ENCODE measurements around the gene CHST15. TPM values are rescaled to one million over a fixed set of nuclear protein-coding genes. Genes with fewer than 3 reads are reported as not detected.

Gene CHST15
- total RNA-seq, 1 experiment from 2014 or later: 26.7 TPM

- Histone ChIP-seq H3K4me3 (ENCODE audit: low read depth, low read length) (no peak overlapping the region), H3K9me3 (no peaks in the 10 kb centered on the region), H3K27me3 (replicated peaks; ENCODE audit: control insufficient read depth, insufficient read depth, low read length) (no peaks in the 10 kb centered on the region), H3K36me3 (ENCODE audit: control insufficient read depth, insufficient read depth, low read length) (no peaks in the 10 kb centered on the region), H3K4me1 (peaks cover 30% of the 10 kb centered on the region)
- BruUV-seq (replicated peaks): no TSS peak
- Mint-ChIP-seq H3K27me3 (ENCODE audit: insufficient read depth, unreplicated experiment) (no peaks in the 10 kb centered on the region), H3K27ac (ENCODE audit: unreplicated experiment) (no peak overlapping the region), H3K9me3 (ENCODE audit: unreplicated experiment) (no peaks in the 10 kb centered on the region), H3K4me1 (ENCODE audit: low read depth, unreplicated experiment) (peaks cover 21% of the 10 kb centered on the region), H3K36me3 (ENCODE audit: insufficient read depth, unreplicated experiment) (peaks cover 2% of the 10 kb centered on the region), H3K4me3 (ENCODE audit: unreplicated experiment) (no peak overlapping the region)
- ChIA-PET CTCF (interaction anchor here (0.6 kb wide), 1 partner anchor 219 kb away, joined by 3 read pairs; no protein-coding TSS in a partner anchor), POLR2A (no interaction called here)
- DNase-seq: no peak
- intact Hi-C loops (cut with micrococcal nuclease; ENCODE audit: unreplicated experiment): no loop called here
- TF ChIP-seq CTCF (IDR thresholded peaks at IDR 0.05; ENCODE audit: insufficient read depth in 1 of 2, low read depth in 1 of 2, low read length in 1 of 2, severe bottlenecking in 1 of 2, unreplicated experiment in 1 of 2): no peak
These were observed 33.2 kb downstream of the CHST15 start for GRCh38 chr10:124060148-124060720.

GRCh38 chr10:124059551-124059950 lies 33.8 kb downstream of the CHST15 start:
- POLR2A ChIA-PET: no interaction called here
- peaks cover 23% of the 10 kb centered on the region for H3K4me1 ChIP-seq
- no peak for DNase-seq
- no peak for TF ChIP-seq CTCF (IDR thresholded peaks at IDR 0.05; ENCODE audit: insufficient read depth in 1 of 2, low read depth in 1 of 2, low read length in 1 of 2, severe bottlenecking in 1 of 2, unreplicated experiment in 1 of 2)
- no peaks in the 10 kb centered on the region for H3K27me3 Mint-ChIP-seq (ENCODE audit: insufficient read depth, unreplicated experiment)
- no peaks in the 10 kb centered on the region for H3K27me3 ChIP-seq (replicated peaks; ENCODE audit: control insufficient read depth, insufficient read depth, low read length)
- intact Hi-C loops (cut with micrococcal nuclease; ENCODE audit: unreplicated experiment): no loop called here
- H3K9me3 Mint-ChIP-seq (ENCODE audit: unreplicated experiment): no peaks in the 10 kb centered on the region
- peaks cover 16% of the 10 kb centered on the region for H3K4me1 Mint-ChIP-seq (ENCODE audit: low read depth, unreplicated experiment)
- no peaks in the 10 kb centered on the region for H3K36me3 ChIP-seq (ENCODE audit: control insufficient read depth, insufficient read depth, low read length)
- H3K27ac Mint-ChIP-seq (ENCODE audit: unreplicated experiment): no peak overlapping the region
- no peak overlapping the region for H3K4me3 ChIP-seq (ENCODE audit: low read depth, low read length)
- no peaks in the 10 kb centered on the region for H3K9me3 ChIP-seq
- no peak overlapping the region for H3K4me3 Mint-ChIP-seq (ENCODE audit: unreplicated experiment)
- no TSS peak for BruUV-seq (replicated peaks)
- peaks cover 6% of the 10 kb centered on the region for H3K36me3 Mint-ChIP-seq (ENCODE audit: insufficient read depth, unreplicated experiment)
- CTCF ChIA-PET: no interaction called here

GRCh38 chr10:124058346-124059003 lies 34.9 kb downstream of the CHST15 start:
- no peak overlapping the region for H3K27ac Mint-ChIP-seq (ENCODE audit: unreplicated experiment)
- Histone ChIP-seq H3K9me3 (no peaks in the 10 kb centered on the region), H3K36me3 (ENCODE audit: control insufficient read depth, insufficient read depth, low read length) (no peaks in the 10 kb centered on the region), H3K27me3 (replicated peaks; ENCODE audit: control insufficient read depth, insufficient read depth, low read length) (no peaks in the 10 kb centered on the region), H3K4me1 (peaks cover 14% of the 10 kb centered on the region), H3K4me3 (ENCODE audit: low read depth, low read length) (no peak overlapping the region)
- no peaks in the 10 kb centered on the region for H3K9me3 Mint-ChIP-seq (ENCODE audit: unreplicated experiment)
- peaks cover 6% of the 10 kb centered on the region for H3K36me3 Mint-ChIP-seq (ENCODE audit: insufficient read depth, unreplicated experiment)
- CTCF ChIA-PET: no interaction called here
- no peak for TF ChIP-seq CTCF (IDR thresholded peaks at IDR 0.05; ENCODE audit: insufficient read depth in 1 of 2, low read depth in 1 of 2, low read length in 1 of 2, severe bottlenecking in 1 of 2, unreplicated experiment in 1 of 2)
- peaks cover 6% of the 10 kb centered on the region for H3K4me1 Mint-ChIP-seq (ENCODE audit: low read depth, unreplicated experiment)
- POLR2A ChIA-PET: no interaction called here
- no TSS peak for BruUV-seq (replicated peaks)
- DNase-seq: no peak
- H3K4me3 Mint-ChIP-seq (ENCODE audit: unreplicated experiment): no peak overlapping the region
- H3K27me3 Mint-ChIP-seq (ENCODE audit: insufficient read depth, unreplicated experiment): no peaks in the 10 kb centered on the region
- intact Hi-C loops (cut with micrococcal nuclease; ENCODE audit: unreplicated experiment): no loop called here

All from Caco-2 (cell line).